Measurements from ENCODE around the gene PDPK1. TPM values are rescaled to one million over a fixed set of nuclear protein-coding genes. Genes with fewer than 3 reads are reported as not detected.
A peak's percentile ranks its signal among the peaks of the same experiment; 100 is the strongest.

PDPK1 gene
- 10 to 100 TPM; 24.2 to 34.8 (median 31.9) TPM for total RNA-seq
- 10 to 100 TPM; 12.7 to 27.3 TPM for polyA plus RNA-seq

GRCh38 chr16:2537451-2538379 lies at the start of gene PDPK1:
PDPK1 (plus strand) TSS chr16:2538021; CDS start chr16:2538113, 92 bp downstream.
- peak; percentile 92 to 97 (median 96) for DNase-seq
- H3K36me3 ChIP-seq = no peaks in the 10 kb centered on the region
- peak within 1 kb of the TSS; percentile 40 to 61 (median 50) for H3K4me3 ChIP-seq
- H3K27ac ChIP-seq = peak within 1 kb of the TSS; percentile 49 to 79 (median 62)
- FAIRE-seq = no peak
- no peaks in the 10 kb centered on the region for H3K9me3 ChIP-seq
- intact Hi-C loops (cut with DNase I) = no loop called here
- H3K4me1 ChIP-seq = peaks cover 8 to 22% (median 9%) of the 10 kb centered on the region in 3 donors
- WGBS, 2 donors = 0% methylated on average over 69 to 126 of the region's 126 CpGs
- H3K27me3 ChIP-seq = no peaks in the 10 kb centered on the region
- TF ChIP-seq CTCF (IDR thresholded peaks at IDR 0.05) = no peak
- peak; percentile 90 to 92 (median 90) for ATAC-seq

- H3K4me3 ChIP-seq = no peak overlapping the region
- H3K4me1 ChIP-seq = no peaks in the 10 kb centered on the region
- FAIRE-seq (no peak), ATAC-seq (no peak), DNase-seq (peak in 1 of 6 donors; percentile 42)
- peaks cover 0 to 7% (median 0%) of the 10 kb centered on the region in 3 donors for H3K36me3 ChIP-seq
- WGBS, 2 donors = 91 to 95% methylated on average over 16 of the region's 16 CpGs
- H3K9me3 ChIP-seq = no peaks in the 10 kb centered on the region
- TF ChIP-seq CTCF (IDR thresholded peaks at IDR 0.05) = no peak
- intact Hi-C loops (cut with DNase I) = no loop called here
- H3K27me3 ChIP-seq = no peaks in the 10 kb centered on the region
- no peak overlapping the region for H3K27ac ChIP-seq
Observed at GRCh38 chr16:2489581-2489980, 48.2 kb upstream of the PDPK1 start.

GRCh38 chr16:2490190-2491105 lies 47.4 kb upstream of the PDPK1 start:
- H3K36me3 ChIP-seq = peaks cover 0 to 7% (median 0%) of the 10 kb centered on the region in 3 donors
- intact Hi-C loops (cut with DNase I) = loop anchor here in 2 of 3 donors (10.0 kb wide), 2 partner anchors 56 to 186 kb away; no protein-coding TSS in a partner anchor
- no peaks in the 10 kb centered on the region for H3K4me1 ChIP-seq
- no peaks in the 10 kb centered on the region for H3K9me3 ChIP-seq
- H3K27me3 ChIP-seq = no peaks in the 10 kb centered on the region
- H3K4me3 ChIP-seq = no peak overlapping the region
- TF ChIP-seq CTCF (IDR thresholded peaks at IDR 0.05) = no peak
- WGBS, 2 donors = 83 to 85% methylated on average over 23 of the region's 23 CpGs
- no peak for FAIRE-seq
- H3K27ac ChIP-seq = no peak overlapping the region
- peak in 1 of 6 donors; percentile 40 for DNase-seq
- peak in 1 of 4 donors; percentile 17 for ATAC-seq

GRCh38 chr16:2492292-2492691 lies 45.5 kb upstream of the PDPK1 start:
- DNase-seq (peak in 1 of 6 donors; percentile 36), ATAC-seq (peak in 2 of 4 donors; percentile 35 to 36)
- H3K4me1 ChIP-seq = no peaks in the 10 kb centered on the region

More at GRCh38 chr16:2492292-2492691, 45.5 kb upstream of the PDPK1 start:
- FAIRE-seq = no peak
- intact Hi-C loops (cut with DNase I) = loop anchor here in 2 of 3 donors (10.0 kb wide), 2 partner anchors 57 to 187 kb away; no protein-coding TSS in a partner anchor
- no peak overlapping the region for H3K4me3 ChIP-seq
- WGBS, 2 donors = 49 to 56% methylated on average over 13 of the region's 13 CpGs
- TF ChIP-seq CTCF (IDR thresholded peaks at IDR 0.05) = no peak
- H3K9me3 ChIP-seq = no peaks in the 10 kb centered on the region
- no peak overlapping the region for H3K27ac ChIP-seq
- H3K36me3 ChIP-seq = peaks cover 0 to 21% (median 0%) of the 10 kb centered on the region in 3 donors
- H3K27me3 ChIP-seq = no peaks in the 10 kb centered on the region

Data from pancreas (tissue), 10 donors.